Choroid plexus epithelial cell (primary cell): ENCODE data around the gene NDNF.

ENCODE experiments used
- DNase-seq: peaks from one replicate; pipeline ENCODE4 v3.0.0-alpha.2; 2010; ENCODE audit warnings: low read depth
- H3K4me3 ChIP-seq: 2 replicates; pipeline ENCODE4 v1.5.1; 2011; ENCODE audit warnings: low read depth, mild to moderate bottlenecking, control low read depth, low read length, moderate library complexity
- TF ChIP-seq, protein P1 (sequence below): conservative IDR thresholded peaks from 2 replicates; pipeline ENCODE4 v1.5.1; 2011; ENCODE audit warnings: low read depth, mild to moderate bottlenecking, control low read depth, inconsistent platforms, low read length, moderate library complexity

NDNF gene

GRCh38 chr4:121091941-121092340 is 19.6 kb upstream of the NDNF start:
- H3K4me3 ChIP-seq: no peak overlapping the region
- TF ChIP-seq, protein P1, sequence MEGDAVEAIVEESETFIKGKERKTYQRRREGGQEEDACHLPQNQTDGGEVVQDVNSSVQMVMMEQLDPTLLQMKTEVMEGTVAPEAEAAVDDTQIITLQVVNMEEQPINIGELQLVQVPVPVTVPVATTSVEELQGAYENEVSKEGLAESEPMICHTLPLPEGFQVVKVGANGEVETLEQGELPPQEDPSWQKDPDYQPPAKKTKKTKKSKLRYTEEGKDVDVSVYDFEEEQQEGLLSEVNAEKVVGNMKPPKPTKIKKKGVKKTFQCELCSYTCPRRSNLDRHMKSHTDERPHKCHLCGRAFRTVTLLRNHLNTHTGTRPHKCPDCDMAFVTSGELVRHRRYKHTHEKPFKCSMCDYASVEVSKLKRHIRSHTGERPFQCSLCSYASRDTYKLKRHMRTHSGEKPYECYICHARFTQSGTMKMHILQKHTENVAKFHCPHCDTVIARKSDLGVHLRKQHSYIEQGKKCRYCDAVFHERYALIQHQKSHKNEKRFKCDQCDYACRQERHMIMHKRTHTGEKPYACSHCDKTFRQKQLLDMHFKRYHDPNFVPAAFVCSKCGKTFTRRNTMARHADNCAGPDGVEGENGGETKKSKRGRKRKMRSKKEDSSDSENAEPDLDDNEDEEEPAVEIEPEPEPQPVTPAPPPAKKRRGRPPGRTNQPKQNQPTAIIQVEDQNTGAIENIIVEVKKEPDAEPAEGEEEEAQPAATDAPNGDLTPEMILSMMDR: no peak
- DNase-seq: no peak

DNA sequence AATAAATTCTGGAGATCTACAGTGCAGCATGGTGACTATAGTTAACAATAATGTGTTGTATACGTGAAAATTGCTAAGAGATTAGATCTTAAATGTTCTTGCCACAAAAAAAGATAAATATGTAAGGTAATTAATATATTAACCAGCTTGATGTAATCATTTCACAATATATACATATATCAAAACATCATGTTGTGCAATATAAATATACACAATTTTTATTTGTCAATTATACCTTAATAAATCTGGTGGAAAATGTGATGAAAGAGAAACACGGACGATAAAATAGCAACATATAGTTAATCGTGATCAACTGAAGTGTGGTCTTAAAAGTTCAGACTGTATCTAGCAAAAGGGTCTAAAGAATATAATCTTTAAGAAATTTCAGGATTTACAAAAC is 16.5 kb upstream of the NDNF start:
- DNase-seq: no peak
- TF ChIP-seq, protein P1: no peak
- no peak overlapping the region for H3K4me3 ChIP-seq

- TF ChIP-seq, protein P1: no peak
- DNase-seq: no peak
- H3K4me3 ChIP-seq: no peak overlapping the region
Observed at GRCh38 chr4:121079376-121079775, 7.0 kb upstream of the NDNF start.

- no peak for DNase-seq
- no peak overlapping the region for H3K4me3 ChIP-seq
- TF ChIP-seq, protein P1: no peak
Observed at GRCh38 chr4:121077496-121077895, 5.2 kb upstream of the NDNF start.

DNA sequence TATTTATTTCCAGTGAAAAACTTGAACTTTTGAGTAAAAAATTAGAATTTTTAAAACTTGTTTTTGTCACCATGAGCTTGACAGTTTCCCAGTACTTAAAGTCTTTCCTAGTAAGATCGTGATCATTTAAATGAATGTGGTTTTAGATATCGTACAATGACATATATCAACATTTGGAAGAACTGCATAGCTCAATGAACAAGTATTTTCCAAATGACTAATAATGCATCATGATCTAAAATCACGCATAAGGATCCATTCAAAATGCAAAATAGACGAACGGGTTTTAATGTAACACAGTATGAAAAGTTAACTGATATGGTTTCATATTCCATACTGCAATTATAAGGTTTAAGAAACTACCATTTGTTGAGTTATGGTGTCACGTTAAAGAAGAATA is 4.1 kb upstream of the NDNF start:
- TF ChIP-seq, protein P1: no peak
- H3K4me3 ChIP-seq: no peak overlapping the region
- DNase-seq: no peak

- TF ChIP-seq, protein P1: no peak
- no peak for DNase-seq
- H3K4me3 ChIP-seq: no peak overlapping the region
Observed at GRCh38 chr4:121073672-121074381, 1.5 kb upstream of the NDNF start.

DNA sequence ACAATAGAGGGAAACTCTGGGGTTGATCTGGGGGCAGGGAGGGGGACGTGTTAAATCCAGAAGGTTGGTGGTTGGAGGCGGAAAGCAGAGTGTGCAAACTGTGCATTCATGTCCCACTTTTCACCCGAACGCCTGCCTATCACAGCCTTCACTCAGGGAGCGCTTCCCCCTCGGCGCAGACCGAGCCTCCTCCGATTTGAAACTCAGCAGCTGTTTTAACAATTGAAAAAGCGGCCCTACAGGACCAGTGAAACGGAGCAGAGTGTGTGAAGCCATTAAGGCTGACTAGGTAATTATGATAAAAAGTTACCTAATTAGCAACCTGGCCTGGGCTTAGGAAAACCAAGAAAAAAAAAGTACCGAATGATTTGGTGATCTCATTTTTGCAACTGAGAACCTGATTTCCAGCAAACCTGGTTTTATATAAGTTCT is 685 bp upstream of the NDNF start:
- DNase-seq: peak; percentile 16
- TF ChIP-seq, protein P1: no peak
- peak overlapping the region; percentile 50 for H3K4me3 ChIP-seq
